Upper lobe of right lung (tissue), 1 donor: ENCODE results near the gene NKX1-1. TPM values are rescaled to one million over a fixed set of nuclear protein-coding genes. Genes with fewer than 3 reads are reported as not detected.
A peak's percentile ranks its signal among the peaks of the same experiment; 100 is the strongest.
"Not testable (repeated sequence)": the region's sequence is repeated elsewhere in the genome, so short reads cannot be mapped to it uniquely, and the experiment has no call there.

Source experiments
- ATAC-seq: fragments of 200-7000 bp; cut with Tn5 transposase; one replicate; pipeline ENCODE4 v1.9.1; 2020; ENCODE audit warnings: mild to moderate bottlenecking, moderate library complexity
- DNase-seq: peaks from one replicate; pipeline ENCODE4 v3.0.0-alpha.2; 2020
- H3K27ac ChIP-seq: fragments of 200-600 bp; one replicate; pipeline ENCODE4 v1.8.0; 2022
- H3K27me3 ChIP-seq: fragments of 200-600 bp; one replicate; pipeline ENCODE4 v1.8.0; 2022; ENCODE audit warnings: mild to moderate bottlenecking
- H3K36me3 ChIP-seq: fragments of 200-600 bp; one replicate; pipeline ENCODE4 v1.8.0; 2022
- H3K4me1 ChIP-seq: fragments of 200-600 bp; one replicate; pipeline ENCODE4 v1.8.0; 2022
- H3K4me3 ChIP-seq: fragments of 200-600 bp; one replicate; pipeline ENCODE4 v1.8.0; 2022; ENCODE audit warnings: mild to moderate bottlenecking
- H3K9me3 ChIP-seq: fragments of 200-600 bp; one replicate; pipeline ENCODE4 v1.8.0; 2022
- intact Hi-C: fragments of 100-400 bp; cut with DNase I; formaldehyde crosslinking; loops from one replicate; pipeline ENCODE4 v1.11.0; 2022
- total RNA-seq: library from RNA; stranded (reverse); fragmentation: NEBNext Ultra II Directional; extraction: Animal tissue kit (Norgen Biotek cat#: 25700); gene quantifications from one replicate; pipeline ENCODE4 v1.2.1, GENCODE V29; 2021
- TF ChIP-seq, protein P1 (sequence below): fragments of 200-600 bp; IDR thresholded peaks from one replicate; pipeline ENCODE4 v1.8.0; 2022; ENCODE audit warnings: antibody characterized with exemption
- donor health status: DM: no; HTN: yes; CAD: no; lungs with severe emphysema.

NKX1-1 gene
- total RNA-seq, 1 donor from 2014 or later, result not detected

DNA sequence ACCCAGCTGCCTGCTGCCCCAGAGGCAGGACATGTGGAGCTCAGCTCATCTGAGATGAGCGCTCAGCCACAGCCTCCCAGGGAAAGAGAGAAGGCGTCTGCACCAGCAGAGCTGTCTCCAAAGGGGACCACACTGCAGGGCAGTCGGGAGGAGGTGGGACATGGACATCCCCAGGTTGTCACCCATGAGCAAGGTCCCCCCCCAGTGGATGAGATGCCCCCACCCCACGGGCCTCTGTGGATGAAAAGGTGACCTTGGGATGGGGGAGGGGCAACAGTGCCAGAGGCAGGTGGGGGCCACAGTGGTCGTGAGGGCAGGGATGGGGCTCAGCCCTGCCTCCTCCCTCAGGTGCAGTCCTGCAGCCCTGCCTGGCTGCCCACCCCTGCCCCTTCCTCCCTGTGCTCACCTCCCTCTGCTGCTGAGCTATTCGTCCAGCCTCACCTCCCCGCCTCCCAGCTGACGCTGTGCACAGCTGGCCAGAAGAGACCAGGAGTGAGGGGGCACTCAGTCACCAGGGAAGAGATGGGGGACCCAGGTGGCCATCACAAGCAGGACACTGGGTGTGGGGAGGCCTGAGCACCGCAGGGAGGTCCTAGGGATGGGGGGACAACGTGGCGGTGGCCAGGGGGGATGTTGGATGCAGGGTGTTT, 9.3 kb downstream of the NKX1-1 start:
- DNase-seq, result peak; percentile 25

DNA sequence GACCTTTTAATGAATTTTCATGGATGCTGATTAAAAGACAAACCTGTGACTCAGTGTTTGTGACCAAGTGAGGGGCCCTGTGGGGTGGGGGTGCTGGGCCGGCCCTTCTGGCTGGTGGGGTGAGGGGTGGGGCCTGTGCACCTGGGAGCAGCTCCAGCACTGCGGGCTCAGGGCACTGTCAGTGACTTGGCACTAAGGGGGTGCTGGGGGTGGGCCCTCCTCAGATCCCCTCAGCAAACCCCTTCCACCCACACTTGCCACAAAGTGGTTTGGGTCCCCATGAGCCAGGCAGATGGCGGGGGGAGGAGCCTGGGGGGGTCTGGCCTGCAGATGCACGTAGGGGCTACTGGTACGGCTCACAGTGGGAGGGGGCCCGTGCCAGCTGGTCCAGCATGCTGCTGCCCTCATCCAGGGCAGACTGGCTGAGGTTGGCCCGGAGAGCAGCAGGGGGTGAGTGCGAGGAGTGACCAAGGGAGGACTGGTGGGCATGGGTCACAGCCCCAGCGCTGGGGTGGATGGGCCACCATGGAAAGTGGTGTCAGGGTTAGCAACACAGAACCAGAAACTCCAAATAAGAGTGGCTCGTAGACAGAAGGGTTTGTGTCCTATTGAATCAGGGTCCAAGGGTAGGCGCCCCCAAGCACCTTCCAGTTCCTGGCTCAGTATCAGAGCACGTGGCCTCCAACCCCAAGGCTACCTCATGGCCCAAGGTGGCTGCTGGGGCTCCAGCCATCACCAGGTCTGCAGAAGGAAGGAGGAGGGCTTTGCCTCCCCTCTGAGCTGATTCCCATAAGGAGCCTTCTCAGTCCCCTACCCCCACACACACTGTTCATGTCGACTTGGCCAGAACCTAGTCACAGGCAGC, 10.1 kb downstream of the NKX1-1 start:
- no peaks in the 10 kb centered on the region for H3K4me1 ChIP-seq
- intact Hi-C loops, result no loop called here
- H3K27ac ChIP-seq, result no peak overlapping the region
- DNase-seq (peak; percentile 35), ATAC-seq (peak; percentile 25)
- H3K27me3 ChIP-seq, result peaks cover 8% of the 10 kb centered on the region
- TF ChIP-seq, protein P1, sequence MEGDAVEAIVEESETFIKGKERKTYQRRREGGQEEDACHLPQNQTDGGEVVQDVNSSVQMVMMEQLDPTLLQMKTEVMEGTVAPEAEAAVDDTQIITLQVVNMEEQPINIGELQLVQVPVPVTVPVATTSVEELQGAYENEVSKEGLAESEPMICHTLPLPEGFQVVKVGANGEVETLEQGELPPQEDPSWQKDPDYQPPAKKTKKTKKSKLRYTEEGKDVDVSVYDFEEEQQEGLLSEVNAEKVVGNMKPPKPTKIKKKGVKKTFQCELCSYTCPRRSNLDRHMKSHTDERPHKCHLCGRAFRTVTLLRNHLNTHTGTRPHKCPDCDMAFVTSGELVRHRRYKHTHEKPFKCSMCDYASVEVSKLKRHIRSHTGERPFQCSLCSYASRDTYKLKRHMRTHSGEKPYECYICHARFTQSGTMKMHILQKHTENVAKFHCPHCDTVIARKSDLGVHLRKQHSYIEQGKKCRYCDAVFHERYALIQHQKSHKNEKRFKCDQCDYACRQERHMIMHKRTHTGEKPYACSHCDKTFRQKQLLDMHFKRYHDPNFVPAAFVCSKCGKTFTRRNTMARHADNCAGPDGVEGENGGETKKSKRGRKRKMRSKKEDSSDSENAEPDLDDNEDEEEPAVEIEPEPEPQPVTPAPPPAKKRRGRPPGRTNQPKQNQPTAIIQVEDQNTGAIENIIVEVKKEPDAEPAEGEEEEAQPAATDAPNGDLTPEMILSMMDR, result no peak
- H3K4me3 ChIP-seq, result no peak overlapping the region
- no peaks in the 10 kb centered on the region for H3K9me3 ChIP-seq
- peaks cover 11% of the 10 kb centered on the region for H3K36me3 ChIP-seq

More for the DNA sequence above, 9.3 kb downstream of the NKX1-1 start:
- intact Hi-C loops, result no loop called here
- H3K4me3 ChIP-seq, result no peak overlapping the region
- peaks cover 11% of the 10 kb centered on the region for H3K36me3 ChIP-seq
- TF ChIP-seq, protein P1, result no peak
- H3K9me3 ChIP-seq, result no peaks in the 10 kb centered on the region
- peaks cover 16% of the 10 kb centered on the region for H3K27me3 ChIP-seq
- H3K27ac ChIP-seq, result no peak overlapping the region
- H3K4me1 ChIP-seq, result no peaks in the 10 kb centered on the region
- peak; percentile 14 for ATAC-seq

- peak; percentile 55 for DNase-seq
- peaks cover 11% of the 10 kb centered on the region for H3K36me3 ChIP-seq
- ATAC-seq, H3K27me3 ChIP-seq, H3K4me1 ChIP-seq, H3K4me3 ChIP-seq, H3K9me3 ChIP-seq, H3K27ac ChIP-seq, intact Hi-C loops: not testable (repeated sequence)
These were observed 10.8 kb downstream of the NKX1-1 start for GRCh38 chr4:1395389-1395820.

DNA sequence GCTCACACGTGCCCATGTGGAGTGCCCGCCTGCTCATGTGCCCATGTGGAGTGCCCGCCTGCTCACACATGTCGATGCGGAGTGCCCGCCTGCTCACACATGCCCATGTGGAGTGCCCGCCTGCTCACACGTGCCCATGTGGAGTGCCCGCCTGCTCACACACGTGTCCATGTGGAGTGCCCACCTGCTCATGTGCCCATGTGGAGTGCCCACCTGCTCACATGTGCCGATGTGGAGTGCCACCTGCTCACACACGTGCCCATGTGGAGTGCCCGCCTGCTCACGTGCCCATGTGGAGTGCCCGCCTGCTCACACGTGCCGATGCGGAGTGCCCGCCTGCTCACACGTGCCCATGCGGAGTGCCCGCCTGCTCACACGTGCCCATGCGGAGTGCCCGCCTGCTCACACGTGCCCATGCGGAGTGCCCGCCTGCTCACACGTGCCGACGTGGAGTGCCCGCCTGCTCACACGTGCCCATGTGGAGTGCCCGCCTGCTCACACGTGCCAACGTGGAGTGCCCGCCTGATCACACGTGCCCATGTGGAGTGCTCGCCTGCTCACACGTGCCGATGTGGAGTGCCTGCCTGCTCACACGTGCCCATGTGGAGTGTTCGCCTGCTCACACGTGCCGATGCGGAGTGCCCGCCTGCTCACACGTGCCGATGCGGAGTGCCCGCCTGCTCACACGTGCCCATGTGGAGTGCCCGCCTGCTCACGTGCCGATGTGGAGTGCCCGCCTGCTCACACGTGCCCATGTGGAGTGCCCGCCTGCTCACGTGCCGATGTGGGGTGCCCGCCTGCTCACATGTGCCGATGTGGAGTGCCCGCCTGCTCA, 11.5 kb downstream of the NKX1-1 start:
- H3K36me3 ChIP-seq, result peaks cover 11% of the 10 kb centered on the region
- H3K4me3 ChIP-seq, H3K9me3 ChIP-seq, H3K27me3 ChIP-seq, intact Hi-C loops, H3K27ac ChIP-seq, ATAC-seq, H3K4me1 ChIP-seq: not testable (repeated sequence)
- DNase-seq, result peak; percentile 15

DNA sequence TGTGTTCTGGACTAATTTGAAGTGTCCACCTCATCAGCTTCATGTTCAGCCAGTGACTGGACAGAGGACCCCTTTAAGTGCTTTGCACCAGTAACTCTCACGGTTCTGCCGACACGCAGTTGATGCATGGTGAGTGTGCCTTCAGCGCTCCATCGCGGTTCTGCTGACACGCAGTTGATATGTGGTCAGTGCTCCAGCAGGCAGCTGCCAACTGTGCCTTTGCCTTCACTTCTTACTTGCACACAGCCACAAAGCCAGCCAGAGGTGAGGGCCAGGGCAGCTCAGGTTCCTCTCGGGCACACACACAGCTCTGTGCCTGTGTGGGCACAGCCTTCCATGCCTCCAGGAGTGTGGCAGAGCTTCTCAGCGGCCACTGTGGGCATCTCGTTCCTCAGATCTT, 12.4 kb downstream of the NKX1-1 start:
- DNase-seq (peak; percentile 51), ATAC-seq (no peak)
- Histone ChIP-seq H3K27ac (no peak overlapping the region), H3K4me1 (no peaks in the 10 kb centered on the region), H3K27me3 (no peaks in the 10 kb centered on the region), H3K9me3 (peaks cover under 1% of the 10 kb centered on the region), H3K4me3 (no peak overlapping the region), H3K36me3 (peaks cover 11% of the 10 kb centered on the region)
- TF ChIP-seq, protein P1, result no peak
- intact Hi-C loops, result no loop called here

GRCh38 chr4:1393363-1393762, 12.9 kb downstream of the NKX1-1 start:
- H3K4me1 ChIP-seq, H3K9me3 ChIP-seq, H3K27ac ChIP-seq, H3K27me3 ChIP-seq, DNase-seq, ATAC-seq, intact Hi-C loops, H3K4me3 ChIP-seq: not testable (repeated sequence)
- H3K36me3 ChIP-seq, result peaks cover 11% of the 10 kb centered on the region
